DOHH2 (cell line): ENCODE measurements around the gene CAMTA1.

Source experiments
- H3F3A ChIP-seq: fragments of 200-600 bp; sonication (generic), shearing (Covaris generic); 2 replicates; pipeline ENCODE4 v1.6.0; 2016; ENCODE audit warnings: antibody characterized with exemption, mild to moderate bottlenecking; ENCODE audit not compliant: control insufficient read depth, insufficient read depth
- H3K27ac ChIP-seq: fragments of 200-600 bp; sonication (generic); 2 replicates; pipeline ENCODE4 v1.5.1; 2014; ENCODE audit warnings: low read depth, mild to moderate bottlenecking, low read length, moderate library complexity
- H3K27me3 ChIP-seq: fragments of 200-600 bp; sonication (generic); 2 replicates; pipeline ENCODE4 v1.6.1; 2014; ENCODE audit warnings: mild to moderate bottlenecking, low read length, mixed read lengths; ENCODE audit not compliant: control insufficient read depth
- H3K36me3 ChIP-seq: fragments of 200-600 bp; sonication (generic); 2 replicates; pipeline ENCODE4 v1.6.1; 2014; ENCODE audit warnings: mild to moderate bottlenecking, low read length, moderate library complexity, mixed read lengths; ENCODE audit not compliant: control insufficient read depth
- H3K4me1 ChIP-seq: fragments of 200-600 bp; sonication (generic); 2 replicates; pipeline ENCODE4 v1.6.1; 2014; ENCODE audit warnings: mild to moderate bottlenecking, low read length, mixed read lengths; ENCODE audit not compliant: control insufficient read depth
- H3K4me2 ChIP-seq: fragments of 200-600 bp; sonication (generic); 2 replicates; pipeline ENCODE4 v1.6.0; 2014; ENCODE audit warnings: mild to moderate bottlenecking, low read length, moderate library complexity
- H3K4me3 ChIP-seq: fragments of 200-600 bp; sonication (generic); 2 replicates; pipeline ENCODE4 v1.5.1; 2014; ENCODE audit warnings: mild to moderate bottlenecking, low read length, mixed read lengths
- H3K79me2 ChIP-seq: fragments of 200-600 bp; sonication (generic); 2 replicates; pipeline ENCODE4 v1.6.1; 2014; ENCODE audit warnings: mild to moderate bottlenecking, low read length, mixed read lengths; ENCODE audit not compliant: control insufficient read depth
- H3K9me2 ChIP-seq: fragments of 200-600 bp; sonication (generic); replicated peaks from 2 replicates; pipeline ENCODE4 v1.6.1; 2014; ENCODE audit warnings: mild to moderate bottlenecking, low read length, mixed read lengths; ENCODE audit not compliant: control insufficient read depth
- H3K9me3 ChIP-seq: fragments of 200-600 bp; sonication (generic); 2 replicates; pipeline ENCODE4 v1.6.1; 2014; ENCODE audit warnings: antibody characterized with exemption, low read length, mixed read lengths; ENCODE audit not compliant: control insufficient read depth, insufficient read depth
- H4K20me1 ChIP-seq: fragments of 200-600 bp; sonication (generic); 2 replicates; pipeline ENCODE4 v1.6.0; 2014; ENCODE audit warnings: low read depth, mild to moderate bottlenecking, antibody characterized with exemption, low read length, moderate library complexity; ENCODE audit not compliant: control insufficient read depth, insufficient read depth
- EZH2phosphoT487 ChIP-seq: fragments of 200-600 bp; sonication (generic); IDR thresholded peaks from 2 replicates; pipeline ENCODE4 v1.6.1; 2017; ENCODE audit warnings: borderline replicate concordance, mild to moderate bottlenecking, antibody characterized with exemption, low read length, moderate library complexity, mixed read lengths
- TF ChIP-seq, protein P1 (sequence below): fragments of 200-600 bp; sonication (generic); IDR thresholded peaks from one replicate; pipeline ENCODE4 v1.5.1; 2014; ENCODE audit warnings: antibody characterized with exemption, mild to moderate bottlenecking, low read depth, low read length; ENCODE audit not compliant: poor library complexity, severe bottlenecking

Gene CAMTA1

DNA sequence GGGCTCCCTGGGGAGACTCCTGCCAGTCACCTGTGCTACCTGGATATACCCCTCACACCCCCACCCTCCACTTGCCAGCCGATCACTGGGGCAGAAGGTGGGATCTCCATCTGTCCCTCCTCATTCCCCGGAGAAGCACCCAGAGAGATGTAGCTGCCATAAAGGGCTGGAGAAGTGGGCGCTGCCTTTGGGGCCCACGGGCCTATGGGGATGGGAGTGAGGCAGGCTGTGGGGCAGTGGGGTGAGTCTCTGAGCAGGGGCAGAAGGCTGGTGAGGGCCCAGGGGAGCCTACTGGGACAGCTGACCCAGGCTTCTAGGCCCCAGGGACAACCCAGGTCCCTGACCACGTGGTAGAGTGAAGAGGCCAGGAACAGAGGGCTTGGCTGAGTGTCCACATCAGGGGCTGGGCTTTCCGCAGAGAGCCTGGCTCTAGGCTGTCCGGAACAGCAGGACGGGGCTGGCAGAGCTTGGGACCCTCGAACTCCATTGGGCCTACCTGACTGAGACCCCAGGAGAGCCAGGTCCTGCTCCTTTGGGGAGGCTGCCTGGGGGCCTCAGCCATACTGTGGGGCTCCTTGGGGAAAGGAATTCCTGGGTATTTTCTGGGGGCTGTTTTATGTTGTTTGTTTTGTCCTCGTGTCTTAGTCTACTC lies 780.0 kb downstream of the CAMTA1 start:
- H3K4me2 ChIP-seq, result no peak overlapping the region
- TF ChIP-seq EZH2phosphoT487, result no peak
- TF ChIP-seq, protein P1, sequence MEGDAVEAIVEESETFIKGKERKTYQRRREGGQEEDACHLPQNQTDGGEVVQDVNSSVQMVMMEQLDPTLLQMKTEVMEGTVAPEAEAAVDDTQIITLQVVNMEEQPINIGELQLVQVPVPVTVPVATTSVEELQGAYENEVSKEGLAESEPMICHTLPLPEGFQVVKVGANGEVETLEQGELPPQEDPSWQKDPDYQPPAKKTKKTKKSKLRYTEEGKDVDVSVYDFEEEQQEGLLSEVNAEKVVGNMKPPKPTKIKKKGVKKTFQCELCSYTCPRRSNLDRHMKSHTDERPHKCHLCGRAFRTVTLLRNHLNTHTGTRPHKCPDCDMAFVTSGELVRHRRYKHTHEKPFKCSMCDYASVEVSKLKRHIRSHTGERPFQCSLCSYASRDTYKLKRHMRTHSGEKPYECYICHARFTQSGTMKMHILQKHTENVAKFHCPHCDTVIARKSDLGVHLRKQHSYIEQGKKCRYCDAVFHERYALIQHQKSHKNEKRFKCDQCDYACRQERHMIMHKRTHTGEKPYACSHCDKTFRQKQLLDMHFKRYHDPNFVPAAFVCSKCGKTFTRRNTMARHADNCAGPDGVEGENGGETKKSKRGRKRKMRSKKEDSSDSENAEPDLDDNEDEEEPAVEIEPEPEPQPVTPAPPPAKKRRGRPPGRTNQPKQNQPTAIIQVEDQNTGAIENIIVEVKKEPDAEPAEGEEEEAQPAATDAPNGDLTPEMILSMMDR, result no peak
- H4K20me1 ChIP-seq, result no peaks in the 10 kb centered on the region
- no peaks in the 10 kb centered on the region for H3K79me2 ChIP-seq
- H3K9me2 ChIP-seq, result no peaks in the 10 kb centered on the region
- no peaks in the 10 kb centered on the region for H3F3A ChIP-seq
- H3K4me1 ChIP-seq, result no peaks in the 10 kb centered on the region
- H3K9me3 ChIP-seq, result no peaks in the 10 kb centered on the region
- H3K27me3 ChIP-seq, result no peaks in the 10 kb centered on the region
- H3K27ac ChIP-seq, result no peak overlapping the region
- H3K36me3 ChIP-seq, result no peaks in the 10 kb centered on the region
- H3K4me3 ChIP-seq, result no peak overlapping the region

- no peaks in the 10 kb centered on the region for H3K79me2 ChIP-seq
- H3K4me3 ChIP-seq, result no peak overlapping the region
- H3K4me1 ChIP-seq, result no peaks in the 10 kb centered on the region
- no peaks in the 10 kb centered on the region for H3K36me3 ChIP-seq
- no peaks in the 10 kb centered on the region for H3K9me3 ChIP-seq
- H3F3A ChIP-seq, result no peaks in the 10 kb centered on the region
- no peak overlapping the region for H3K27ac ChIP-seq
- no peaks in the 10 kb centered on the region for H3K27me3 ChIP-seq
- TF ChIP-seq, protein P1, result no peak
- no peak for TF ChIP-seq EZH2phosphoT487
- H4K20me1 ChIP-seq, result no peaks in the 10 kb centered on the region
- no peaks in the 10 kb centered on the region for H3K9me2 ChIP-seq
- no peak overlapping the region for H3K4me2 ChIP-seq
These were observed 781.4 kb downstream of the CAMTA1 start for GRCh38 chr1:7566417-7567375.

DNA sequence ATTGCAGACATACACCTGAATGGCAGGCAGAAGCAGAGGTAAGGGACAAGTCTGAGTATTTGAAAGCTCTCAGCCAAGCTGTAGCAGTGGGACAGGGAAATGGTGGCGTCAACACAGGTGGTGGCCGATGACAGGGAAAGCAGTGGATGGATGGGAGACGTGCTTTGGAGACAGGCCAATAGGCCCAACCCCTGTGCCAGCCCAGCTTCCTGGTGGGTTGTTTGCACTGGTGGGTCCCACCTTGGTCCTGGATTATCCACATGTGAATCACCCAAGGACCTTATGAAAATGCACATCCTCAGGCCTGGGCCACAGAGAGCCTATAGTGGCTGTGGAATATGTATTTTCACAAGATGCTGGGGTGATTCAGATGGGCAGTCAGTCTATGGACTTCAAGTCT lies 782.1 kb downstream of the CAMTA1 start:
- Histone ChIP-seq H3K27ac (no peak overlapping the region), H3K4me1 (no peaks in the 10 kb centered on the region), H3F3A (no peaks in the 10 kb centered on the region), H3K9me2 (no peaks in the 10 kb centered on the region), H3K4me3 (no peak overlapping the region), H3K4me2 (no peak overlapping the region), H3K36me3 (no peaks in the 10 kb centered on the region), H3K79me2 (no peaks in the 10 kb centered on the region), H3K9me3 (no peaks in the 10 kb centered on the region), H4K20me1 (no peaks in the 10 kb centered on the region), H3K27me3 (no peaks in the 10 kb centered on the region)
- TF ChIP-seq, protein P1, result no peak
- TF ChIP-seq EZH2phosphoT487, result no peak
